SK-N-SH treated with all-trans-retinoic acid at 6 μM for 48 hours (cell line): ENCODE measurements around the gene EIF2D.

Experiments used
- ATAC-seq: fragments of 200-7000 bp; cut with Tn5 transposase; 3 replicates; pipeline ENCODE4 v1.9.1; 2020; ENCODE audit warnings: mild to moderate bottlenecking, moderate library complexity
- ARNTL ChIP-seq: fragments of 450-650 bp; formaldehyde crosslinking; IDR thresholded peaks from 2 replicates; pipeline ENCODE4 v1.5.0; 2020; ENCODE audit warnings: low read depth, mild to moderate bottlenecking, moderate library complexity, borderline replicate concordance
- BACH2 ChIP-seq: fragments of 250-450 bp; sonication (Bioruptor Pico); IDR thresholded peaks from 2 replicates; pipeline ENCODE4 v1.9.0; 2021; ENCODE audit warnings: mild to moderate bottlenecking, borderline replicate concordance
- CREB5 ChIP-seq: fragments of 250-450 bp; sonication (Bioruptor Pico); IDR thresholded peaks from 2 replicates; pipeline ENCODE4 v1.5.1; 2020; ENCODE audit warnings: low read depth, mild to moderate bottlenecking, moderate library complexity
- CSDC2 ChIP-seq: fragments of 250-450 bp; sonication (Bioruptor Pico); IDR thresholded peaks from 2 replicates; pipeline ENCODE4 v1.5.0; 2020; ENCODE audit warnings: mild to moderate bottlenecking, moderate library complexity
- CSRNP3 ChIP-seq: fragments of 250-450 bp; sonication (Bioruptor Pico); IDR thresholded peaks from 2 replicates; pipeline ENCODE4 v1.5.1; 2021; ENCODE audit warnings: mild to moderate bottlenecking, moderate library complexity
- ESRRG ChIP-seq: fragments of 250-450 bp; sonication (Bioruptor Pico); IDR thresholded peaks from 2 replicates; pipeline ENCODE4 v1.6.1; 2021; ENCODE audit warnings: mild to moderate bottlenecking
- GLIS3 ChIP-seq: fragments of 250-450 bp; sonication (Bioruptor Pico); IDR thresholded peaks from 2 replicates; pipeline ENCODE4 v1.5.0; 2020; ENCODE audit warnings: mild to moderate bottlenecking, moderate library complexity
- OSR1 ChIP-seq: fragments of 250-450 bp; sonication (Bioruptor Pico); IDR thresholded peaks from 2 replicates; pipeline ENCODE4 v1.8.0; 2022; ENCODE audit warnings: moderate library complexity, mild to moderate bottlenecking, inconsistent platforms
- PATZ1 ChIP-seq: fragments of 250-450 bp; sonication (Bioruptor Pico); IDR thresholded peaks from 2 replicates; pipeline ENCODE4 v1.8.0; 2020; ENCODE audit warnings: mild to moderate bottlenecking, moderate library complexity, borderline replicate concordance
- PPARA ChIP-seq: fragments of 250-450 bp; sonication (Bioruptor Pico); IDR thresholded peaks from 2 replicates; pipeline ENCODE4 v1.5.0; 2020; ENCODE audit warnings: mild to moderate bottlenecking, borderline replicate concordance
- RARB ChIP-seq: fragments of 250-450 bp; sonication (Bioruptor Pico); IDR thresholded peaks from 2 replicates; pipeline ENCODE4 v1.8.0; 2021; ENCODE audit warnings: mild to moderate bottlenecking, moderate library complexity
- SNAI2 ChIP-seq: fragments of 250-450 bp; sonication (Bioruptor Pico); IDR thresholded peaks from 2 replicates; pipeline ENCODE4 v1.5.0; 2020; ENCODE audit warnings: mild to moderate bottlenecking, moderate library complexity
- TCF4 ChIP-seq: fragments of 250-450 bp; sonication (Bioruptor Pico); IDR thresholded peaks from 2 replicates; pipeline ENCODE4 v1.8.0; 2021; ENCODE audit warnings: mild to moderate bottlenecking, moderate library complexity, borderline replicate concordance
- TOX ChIP-seq: fragments of 250-450 bp; sonication (Bioruptor Pico); IDR thresholded peaks from 2 replicates; pipeline ENCODE4 v1.8.0; 2021; ENCODE audit warnings: mild to moderate bottlenecking, moderate library complexity, borderline replicate concordance
- ZC3H10 ChIP-seq: fragments of 250-450 bp; sonication (Bioruptor Pico); IDR thresholded peaks from 2 replicates; pipeline ENCODE4 v1.5.1; 2021; ENCODE audit warnings: mild to moderate bottlenecking, moderate library complexity
- ZFP3 ChIP-seq: fragments of 250-450 bp; sonication (Bioruptor Pico); IDR thresholded peaks from 2 replicates; pipeline ENCODE4 v1.5.0; 2020; ENCODE audit warnings: mild to moderate bottlenecking, moderate library complexity
- ZFP30 ChIP-seq: fragments of 450-650 bp; formaldehyde crosslinking; IDR thresholded peaks from 2 replicates; pipeline ENCODE4 v1.5.0; 2022; ENCODE audit warnings: mild to moderate bottlenecking, moderate library complexity
- ZNF565 ChIP-seq: fragments of 450-650 bp; formaldehyde crosslinking; conservative IDR thresholded peaks from 2 replicates; pipeline ENCODE4 v1.5.0; 2020; ENCODE audit warnings: low read depth, mild to moderate bottlenecking, moderate library complexity
- ZNF70 ChIP-seq: fragments of 450-650 bp; formaldehyde crosslinking; IDR thresholded peaks from 2 replicates; pipeline ENCODE4 v1.5.0; 2020; ENCODE audit warnings: mild to moderate bottlenecking, moderate library complexity
- ZNF8 ChIP-seq: fragments of 450-650 bp; formaldehyde crosslinking; IDR thresholded peaks from 2 replicates; pipeline ENCODE4 v1.5.0; 2020; ENCODE audit warnings: mild to moderate bottlenecking, moderate library complexity
- TF ChIP-seq, protein P1 (sequence below): fragments of 250-450 bp; sonication (Bioruptor Pico); IDR thresholded peaks from 2 replicates; pipeline ENCODE4 v1.8.0; 2021; ENCODE audit warnings: low read depth, mild to moderate bottlenecking, moderate library complexity, borderline replicate concordance
- TF ChIP-seq, protein P2 (sequence below): fragments of 250-450 bp; sonication (Bioruptor Pico); IDR thresholded peaks from 2 replicates; pipeline ENCODE4 v1.5.0; 2020; ENCODE audit warnings: mild to moderate bottlenecking, moderate library complexity

Gene EIF2D

DNA sequence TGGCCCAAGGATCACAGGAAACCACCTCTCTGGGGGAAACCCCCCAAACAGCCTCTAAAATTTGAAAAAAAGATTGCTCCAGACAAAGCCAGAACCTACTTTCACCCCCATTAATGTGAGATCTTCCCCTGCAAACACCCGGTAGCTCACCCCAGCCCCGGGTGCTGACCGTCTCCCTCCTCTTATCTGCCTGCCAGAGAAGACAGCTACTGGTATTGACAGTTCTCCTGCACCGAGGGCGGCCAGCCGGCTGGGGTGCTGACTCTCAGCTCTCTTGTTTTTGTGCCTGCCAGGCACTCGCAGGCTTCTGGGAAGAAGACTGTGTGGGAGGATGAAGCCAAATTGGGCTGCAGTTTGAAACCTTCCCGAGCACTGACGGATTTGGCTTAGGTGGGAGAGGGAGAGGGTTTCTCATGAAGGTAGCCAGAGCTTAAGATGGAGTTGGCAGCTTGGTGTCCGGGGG lies 56.8 kb downstream of the EIF2D start:
- TF ChIP-seq, protein P1, sequence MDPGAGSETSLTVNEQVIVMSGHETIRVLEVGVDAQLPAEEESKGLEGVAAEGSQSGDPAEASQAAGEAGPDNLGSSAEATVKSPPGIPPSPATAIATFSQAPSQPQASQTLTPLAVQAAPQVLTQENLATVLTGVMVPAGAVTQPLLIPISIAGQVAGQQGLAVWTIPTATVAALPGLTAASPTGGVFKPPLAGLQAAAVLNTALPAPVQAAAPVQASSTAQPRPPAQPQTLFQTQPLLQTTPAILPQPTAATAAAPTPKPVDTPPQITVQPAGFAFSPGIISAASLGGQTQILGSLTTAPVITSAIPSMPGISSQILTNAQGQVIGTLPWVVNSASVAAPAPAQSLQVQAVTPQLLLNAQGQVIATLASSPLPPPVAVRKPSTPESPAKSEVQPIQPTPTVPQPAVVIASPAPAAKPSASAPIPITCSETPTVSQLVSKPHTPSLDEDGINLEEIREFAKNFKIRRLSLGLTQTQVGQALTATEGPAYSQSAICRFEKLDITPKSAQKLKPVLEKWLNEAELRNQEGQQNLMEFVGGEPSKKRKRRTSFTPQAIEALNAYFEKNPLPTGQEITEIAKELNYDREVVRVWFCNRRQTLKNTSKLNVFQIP = no peak
- TF ChIP-seq ZFP3 (CRISPR knock-in tag) = no peak
- TF ChIP-seq CSDC2 = no peak
- TF ChIP-seq PPARA = no peak
- TF ChIP-seq ZFP30 (CRISPR knock-in tag) = no peak
- TF ChIP-seq BACH2 (CRISPR knock-in tag) = no peak
- TF ChIP-seq ESRRG (CRISPR knock-in tag) = no peak
- TF ChIP-seq ZNF8 (CRISPR knock-in tag) = no peak
- no peak for TF ChIP-seq PATZ1 (CRISPR knock-in tag)
- TF ChIP-seq RARB = no peak
- no peak for TF ChIP-seq OSR1
- no peak for TF ChIP-seq SNAI2
- no peak for TF ChIP-seq CSRNP3 (CRISPR knock-in tag)
- no peak for TF ChIP-seq CREB5 (CRISPR knock-in tag)
- TF ChIP-seq, protein P2, sequence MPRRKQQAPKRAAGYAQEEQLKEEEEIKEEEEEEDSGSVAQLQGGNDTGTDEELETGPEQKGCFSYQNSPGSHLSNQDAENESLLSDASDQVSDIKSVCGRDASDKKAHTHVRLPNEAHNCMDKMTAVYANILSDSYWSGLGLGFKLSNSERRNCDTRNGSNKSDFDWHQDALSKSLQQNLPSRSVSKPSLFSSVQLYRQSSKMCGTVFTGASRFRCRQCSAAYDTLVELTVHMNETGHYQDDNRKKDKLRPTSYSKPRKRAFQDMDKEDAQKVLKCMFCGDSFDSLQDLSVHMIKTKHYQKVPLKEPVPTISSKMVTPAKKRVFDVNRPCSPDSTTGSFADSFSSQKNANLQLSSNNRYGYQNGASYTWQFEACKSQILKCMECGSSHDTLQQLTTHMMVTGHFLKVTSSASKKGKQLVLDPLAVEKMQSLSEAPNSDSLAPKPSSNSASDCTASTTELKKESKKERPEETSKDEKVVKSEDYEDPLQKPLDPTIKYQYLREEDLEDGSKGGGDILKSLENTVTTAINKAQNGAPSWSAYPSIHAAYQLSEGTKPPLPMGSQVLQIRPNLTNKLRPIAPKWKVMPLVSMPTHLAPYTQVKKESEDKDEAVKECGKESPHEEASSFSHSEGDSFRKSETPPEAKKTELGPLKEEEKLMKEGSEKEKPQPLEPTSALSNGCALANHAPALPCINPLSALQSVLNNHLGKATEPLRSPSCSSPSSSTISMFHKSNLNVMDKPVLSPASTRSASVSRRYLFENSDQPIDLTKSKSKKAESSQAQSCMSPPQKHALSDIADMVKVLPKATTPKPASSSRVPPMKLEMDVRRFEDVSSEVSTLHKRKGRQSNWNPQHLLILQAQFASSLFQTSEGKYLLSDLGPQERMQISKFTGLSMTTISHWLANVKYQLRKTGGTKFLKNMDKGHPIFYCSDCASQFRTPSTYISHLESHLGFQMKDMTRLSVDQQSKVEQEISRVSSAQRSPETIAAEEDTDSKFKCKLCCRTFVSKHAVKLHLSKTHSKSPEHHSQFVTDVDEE (CRISPR knock-in tag) = no peak
- no peak for TF ChIP-seq GLIS3 (CRISPR knock-in tag)
- no peak for TF ChIP-seq ZC3H10 (CRISPR knock-in tag)
- ATAC-seq = no peak

- no peak for TF ChIP-seq GLIS3 (CRISPR knock-in tag)
- no peak for TF ChIP-seq CSDC2
- no peak for TF ChIP-seq ARNTL (CRISPR knock-in tag)
- no peak for TF ChIP-seq OSR1
- TF ChIP-seq ZFP3 (CRISPR knock-in tag) = no peak
- no peak for TF ChIP-seq PATZ1 (CRISPR knock-in tag)
- no peak for TF ChIP-seq ZNF565 (CRISPR knock-in tag)
- no peak for TF ChIP-seq CSRNP3 (CRISPR knock-in tag)
- TF ChIP-seq TCF4 (CRISPR knock-in tag) = no peak
- no peak for TF ChIP-seq ZFP30 (CRISPR knock-in tag)
- TF ChIP-seq PPARA = no peak
- no peak for TF ChIP-seq ZNF70 (CRISPR knock-in tag)
- TF ChIP-seq ZC3H10 (CRISPR knock-in tag) = no peak
- TF ChIP-seq CREB5 (CRISPR knock-in tag) = no peak
- TF ChIP-seq TOX (CRISPR knock-in tag) = no peak
- TF ChIP-seq RARB = no peak
- no peak for TF ChIP-seq SNAI2
- no peak for TF ChIP-seq ZNF8 (CRISPR knock-in tag)
- ATAC-seq = no peak
Observed at GRCh38 chr1:206554701-206555472, 57.4 kb downstream of the EIF2D start.
